NB4 (cell line): ENCODE measurements around the gene RSF1.

ENCODE experiments used
- POLR2A ChIP-seq: IDR thresholded peaks from 2 replicates; pipeline ENCODE4 v1.6.1; 2011; ENCODE audit warnings: mild to moderate bottlenecking; ENCODE audit not compliant: insufficient read length; ENCODE audit errors: extremely low read depth
- TF ChIP-seq, protein P1 (sequence below): IDR thresholded peaks from one replicate; pipeline ENCODE4 v1.5.1; 2012; ENCODE audit warnings: low read depth, low read length
- TF ChIP-seq, protein P2 (sequence below): IDR thresholded peaks from 2 replicates; pipeline ENCODE4 v1.6.1; 2011; ENCODE audit warnings: low read depth, low read length

DNA sequence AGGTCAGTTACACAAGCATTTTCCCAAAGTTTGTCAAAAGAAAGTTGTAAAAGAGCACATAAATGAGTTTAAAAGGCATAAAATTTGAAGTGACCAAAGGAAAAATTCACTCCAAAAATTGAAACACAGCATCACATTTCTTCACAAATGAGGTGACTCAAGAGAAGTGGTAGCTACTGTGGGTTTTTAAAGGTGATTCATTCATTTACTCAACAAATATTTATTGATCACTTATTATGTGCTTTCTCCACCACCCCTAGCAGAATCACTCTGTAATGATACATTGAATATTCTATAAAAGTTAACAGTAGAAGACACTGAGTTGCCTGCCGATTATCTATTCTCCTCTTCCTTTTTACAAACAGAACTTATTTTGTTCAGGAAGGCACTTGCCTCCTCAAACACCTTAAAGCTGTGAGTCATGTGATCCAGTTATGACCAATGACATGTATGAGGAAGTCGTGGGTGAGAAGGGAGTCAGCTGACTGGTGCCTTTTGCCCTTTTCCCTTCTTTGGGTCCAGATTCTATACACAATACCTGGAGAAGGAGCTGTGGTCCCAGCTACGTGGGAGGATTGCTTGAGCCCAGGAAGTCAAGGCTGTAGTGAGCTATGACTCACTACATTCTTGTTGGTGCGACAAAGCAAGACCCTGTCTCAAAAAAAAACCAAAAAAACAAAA lies 115.2 kb downstream of the RSF1 start:
- TF ChIP-seq, protein P1, sequence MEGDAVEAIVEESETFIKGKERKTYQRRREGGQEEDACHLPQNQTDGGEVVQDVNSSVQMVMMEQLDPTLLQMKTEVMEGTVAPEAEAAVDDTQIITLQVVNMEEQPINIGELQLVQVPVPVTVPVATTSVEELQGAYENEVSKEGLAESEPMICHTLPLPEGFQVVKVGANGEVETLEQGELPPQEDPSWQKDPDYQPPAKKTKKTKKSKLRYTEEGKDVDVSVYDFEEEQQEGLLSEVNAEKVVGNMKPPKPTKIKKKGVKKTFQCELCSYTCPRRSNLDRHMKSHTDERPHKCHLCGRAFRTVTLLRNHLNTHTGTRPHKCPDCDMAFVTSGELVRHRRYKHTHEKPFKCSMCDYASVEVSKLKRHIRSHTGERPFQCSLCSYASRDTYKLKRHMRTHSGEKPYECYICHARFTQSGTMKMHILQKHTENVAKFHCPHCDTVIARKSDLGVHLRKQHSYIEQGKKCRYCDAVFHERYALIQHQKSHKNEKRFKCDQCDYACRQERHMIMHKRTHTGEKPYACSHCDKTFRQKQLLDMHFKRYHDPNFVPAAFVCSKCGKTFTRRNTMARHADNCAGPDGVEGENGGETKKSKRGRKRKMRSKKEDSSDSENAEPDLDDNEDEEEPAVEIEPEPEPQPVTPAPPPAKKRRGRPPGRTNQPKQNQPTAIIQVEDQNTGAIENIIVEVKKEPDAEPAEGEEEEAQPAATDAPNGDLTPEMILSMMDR: no peak
- no peak for TF ChIP-seq POLR2A
- TF ChIP-seq, protein P2, sequence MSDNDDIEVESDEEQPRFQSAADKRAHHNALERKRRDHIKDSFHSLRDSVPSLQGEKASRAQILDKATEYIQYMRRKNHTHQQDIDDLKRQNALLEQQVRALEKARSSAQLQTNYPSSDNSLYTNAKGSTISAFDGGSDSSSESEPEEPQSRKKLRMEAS: peak; percentile 53; the same call in 1 of the 2 replicates
